K562 (cell line): ENCODE measurements around the gene DCHS2. TPM values are rescaled to one million over a fixed set of nuclear protein-coding genes. Genes with fewer than 3 reads are reported as not detected.

Experiments
- ATF6 ChIP-seq: sonication (generic); formaldehyde crosslinking; IDR thresholded peaks from 2 replicates; pipeline ENCODE4 v1.4.0; 2020; ENCODE audit warnings: mild to moderate bottlenecking, missing genetic modification reagents
- BRCA1 ChIP-seq, 2 experiments: fragments of 450-650 bp in 1 of 2; sonication (generic) in 1 of 2; formaldehyde crosslinking in 1 of 2; IDR thresholded peaks; 2 replicates each; pipeline versions ENCODE4 v1.5.0 to v1.6.1; 2017 to 2020; ENCODE audit warnings: mild to moderate bottlenecking in 1 of 2, missing genetic modification reagents in 1 of 2
- C11orf30 ChIP-seq: fragments of 450-650 bp; IDR thresholded peaks from 2 replicates; pipeline ENCODE4 v1.6.1; 2016; ENCODE audit warnings: low read depth, mild to moderate bottlenecking
- CBX5 ChIP-seq: IDR thresholded peaks from 2 replicates; pipeline ENCODE4 v1.6.1; 2014; ENCODE audit warnings: low read depth, borderline replicate concordance
- CEBPG ChIP-seq, 3 experiments: fragments of 200-800 bp in 1 of 3; sonication (Bioruptor generic) in 1 of 3; sonication (generic) in 1 of 3; formaldehyde crosslinking in 1 of 3; IDR thresholded peaks in 2 of 3; conservative IDR thresholded peaks in 1 of 3; 2 replicates each; pipeline versions ENCODE4 v1.6.1 to v1.8.0; 2016 to 2022; ENCODE audit warnings: missing compliant biosample characterization in 2 of 3, missing genetic modification characterization in 2 of 3, mild to moderate bottlenecking in 1 of 3, missing genetic modification reagents in 1 of 3
- CREB3 ChIP-seq: fragments of 450-650 bp; conservative IDR thresholded peaks from 2 replicates; pipeline ENCODE4 v1.6.1; 2016; ENCODE audit warnings: missing genetic modification characterization, low read depth, mild to moderate bottlenecking, missing compliant biosample characterization, moderate library complexity
- ELK1 ChIP-seq: sonication (generic); formaldehyde crosslinking; IDR thresholded peaks from 2 replicates; pipeline ENCODE4 v1.8.1; 2022; ENCODE audit warnings: missing genetic modification reagents
- FOXP4 ChIP-seq: sonication (generic); formaldehyde crosslinking; IDR thresholded peaks from 2 replicates; pipeline ENCODE4 v1.8.0; 2022; ENCODE audit warnings: mild to moderate bottlenecking, missing genetic modification reagents, borderline replicate concordance
- IRF1 ChIP-seq: sonication (generic); formaldehyde crosslinking; IDR thresholded peaks from 2 replicates; pipeline ENCODE4 v1.8.0; 2022; ENCODE audit warnings: missing genetic modification reagents, mild to moderate bottlenecking, borderline replicate concordance
- MAFK ChIP-seq: IDR thresholded peaks from 2 replicates; pipeline ENCODE4 v1.6.1; 2011; ENCODE audit warnings: low read length, improper control_type of control experiment
- POLR3A ChIP-seq: IDR thresholded peaks from 2 replicates; pipeline ENCODE4 v1.6.1; 2011; ENCODE audit warnings: borderline replicate concordance, mild to moderate bottlenecking, moderate library complexity; ENCODE audit not compliant: insufficient read length, insufficient read depth; ENCODE audit errors: extremely low read depth
- RBM34 ChIP-seq: fragments of 200-400 bp; formaldehyde crosslinking; IDR thresholded peaks from 2 replicates; pipeline ENCODE4 v1.6.1; 2018; ENCODE audit warnings: low read length, borderline replicate concordance; ENCODE audit not compliant: insufficient read depth
- SIRT6 ChIP-seq: IDR thresholded peaks from one replicate; pipeline ENCODE4 v1.6.1; 2012; ENCODE audit warnings: low read depth, mild to moderate bottlenecking, control low read depth, inconsistent platforms, low read length, moderate library complexity
- TAL1 ChIP-seq: fragments of 450-650 bp; IDR thresholded peaks from 2 replicates; pipeline ENCODE4 v1.6.1; 2016; ENCODE audit warnings: mild to moderate bottlenecking
- TCF3 ChIP-seq: sonication (generic); formaldehyde crosslinking; IDR thresholded peaks from 2 replicates; pipeline ENCODE4 v1.4.0; 2020; ENCODE audit warnings: mild to moderate bottlenecking, missing genetic modification reagents
- TCFL5 ChIP-seq: fragments of 250-450 bp; sonication (Bioruptor Pico); conservative IDR thresholded peaks from 2 replicates; pipeline ENCODE4 v1.6.1; 2021; ENCODE audit warnings: mild to moderate bottlenecking, moderate library complexity, matching md5 sums
- TRIM28 ChIP-seq: fragments of 450-650 bp; IDR thresholded peaks from 2 replicates; pipeline ENCODE4 v1.6.1; 2017
- WHSC1 ChIP-seq: IDR thresholded peaks from one replicate; pipeline ENCODE4 v1.6.1; 2012; ENCODE audit warnings: low read length, control low read depth, inconsistent platforms
- ZKSCAN3 ChIP-seq: fragments of 250-450 bp; sonication (Bioruptor Pico); IDR thresholded peaks from 2 replicates; pipeline ENCODE4 v1.4.0; 2020
- ZNF512 ChIP-seq: IDR thresholded peaks from 2 replicates; pipeline ENCODE4 v1.6.1; 2016; ENCODE audit warnings: missing genetic modification characterization, missing compliant biosample characterization
- polyA plus RNA-seq, 8 experiments: library from polyadenylated mRNA; depleted of rRNA in 4 of 8; stranded (reverse) in 5 of 8; unstranded in 3 of 8; fragments of >200 nt; fragmentation: Nextera tagmentation in 2 of 8; fragmentation: Illumina TruSeq in 1 of 8; extraction: Ambion mirVana in 2 of 8; extraction: Trizol in 1 of 8; gene quantifications; 2 replicates each; pipeline versions ENCODE4 v1.2.1 to v1.2.3, GENCODE V29; 2011 to 2014; ENCODE audit warnings: inconsistent platforms in 1 of 8, missing spikeins in 1 of 8
- total RNA-seq, 7 experiments: library from RNA; depleted of rRNA in 6 of 7; stranded (reverse); fragments of >200 nt in 6 of 7; fragmentation: Illumina TruSeq in 2 of 7; extraction: Trizol in 2 of 7; gene quantifications; 2 replicates each; pipeline versions ENCODE4 v1.2.1 to v1.2.3, GENCODE V29; 2011 to 2021; ENCODE audit warnings: low replicate concordance in 1 of 7

DCHS2 gene
- total and polyA plus RNA-seq, 9 of the 15 experiments (the other 6 are each of a cell fraction or from before 2014, with no cell fraction given) = 0.49 to 7.1 (median 5.3) TPM

GRCh38 chr4:154205471-154205870 lies 286.1 kb downstream of the DCHS2 start (continued):
- TF ChIP-seq BRCA1 (IDR thresholded peaks at IDR 0.05) (no peak), BRCA1 (CRISPR knock-in tag; IDR thresholded peaks at IDR 0.05) (no peak), TRIM28 (no peak), ZKSCAN3 (CRISPR knock-in tag) (no peak), CEBPG (CRISPR knock-in tag; IDR thresholded peaks at IDR 0.05) (no peak), CEBPG (tag; conservative IDR thresholded peaks at IDR 0.05 in 1 of 2, IDR thresholded peaks at IDR 0.05 in 1 of 2) (no peak), TCF3 (CRISPR knock-in tag) (peak; percentile 61), ELK1 (CRISPR knock-in tag) (no peak), SIRT6 (no peak), TAL1 (peak; percentile 66), TCFL5 (CRISPR knock-in tag) (no peak), FOXP4 (CRISPR knock-in tag) (no peak), MAFK (peak; percentile 4; the same call in 1 of the 2 replicates), RBM34 (no peak), CREB3 (no peak), WHSC1 (no peak), CBX5 (no peak), IRF1 (no peak), ATF6 (CRISPR knock-in tag) (no peak), POLR3A (no peak), ZNF512 (tag) (no peak), C11orf30 (no peak)
